B cell (primary cell): ENCODE data around the gene SSTR1. TPM values are rescaled to one million over a fixed set of nuclear protein-coding genes. Genes with fewer than 3 reads are reported as not detected.

Source experiments
- ATAC-seq: fragments of 200-7000 bp; cut with Tn5 transposase; one replicate; pipeline ENCODE4 v1.10.0; 2021; ENCODE audit warnings: low read depth, mild to moderate bottlenecking, moderate number of reproducible peaks, moderate library complexity
- CTCF ChIA-PET: fragments of 350-600 bp; sonication (Branson Sonifier 250); formaldehyde crosslinking; loops from one replicate; lab custom pipeline; 2021; ENCODE audit warnings: antibody characterized with exemption, inconsistent platforms; lab: Charles Lee
- POLR2A ChIA-PET: fragments of 350-600 bp; sonication (Branson Sonifier 250); formaldehyde crosslinking; loops from one replicate; lab custom pipeline; 2021; ENCODE audit warnings: antibody characterized with exemption; lab: Charles Lee
- DNase-seq: peaks from one replicate; pipeline ENCODE4 v3.0.0; 2013
- H2AFZ ChIP-seq: 2 replicates; pipeline ENCODE4 v1.6.1; 2012; ENCODE audit warnings: mild to moderate bottlenecking, low read depth, low read length; ENCODE audit not compliant: insufficient read depth, poor library complexity, severe bottlenecking
- H3K27ac ChIP-seq, 2 donors: 1 replicate in 1 of 2; 2 replicates in 1 of 2; pipeline ENCODE4 v1.5.1; 2012 to 2013; ENCODE audit warnings: low read length in 2 of 2, mild to moderate bottlenecking in 2 of 2, moderate library complexity in 1 of 2
- H3K27me3 ChIP-seq, 4 experiments: fragments of 200-600 bp in 1 of 4; sonication (generic) in 1 of 4; replicated peaks in 1 of 4; 1 replicate in 2 of 4; 2 replicates in 2 of 4; pipeline versions ENCODE4 v1.6.1 to v1.7.0; 2013 to 2016; ENCODE audit warnings: low read length in 3 of 4, mild to moderate bottlenecking in 2 of 4, mixed read lengths in 1 of 4, moderate library complexity in 1 of 4; ENCODE audit not compliant: insufficient read depth in 4 of 4, control insufficient read depth in 3 of 4; ENCODE audit errors: control extremely low read depth in 1 of 4
- H3K36me3 ChIP-seq, 2 experiments: replicated peaks in 1 of 2; 1 replicate in 1 of 2; 2 replicates in 1 of 2; pipeline versions ENCODE4 v1.6.1 to v1.7.1; 2013; ENCODE audit warnings: low read length in 1 of 2; ENCODE audit not compliant: insufficient read depth in 2 of 2, control insufficient read depth in 1 of 2; ENCODE audit errors: control extremely low read depth in 1 of 2, extremely low read depth in 1 of 2
- H3K4me1 ChIP-seq, 2 donors: fragments of 200-600 bp in 1 of 2; sonication (generic) in 1 of 2; 1 replicate in 1 of 2; 2 replicates in 1 of 2; pipeline versions ENCODE4 v1.5.1 to v1.6.1; 2013 to 2017; ENCODE audit warnings: low read length in 2 of 2; ENCODE audit not compliant: control insufficient read depth in 2 of 2, insufficient read depth in 2 of 2
- H3K4me2 ChIP-seq: replicated peaks from 2 replicates; pipeline ENCODE3; 2012; ENCODE audit warnings: mild to moderate bottlenecking, low read depth, low read length; ENCODE audit not compliant: poor library complexity, severe bottlenecking
- H3K4me3 ChIP-seq, 5 experiments: fragments of 200-600 bp in 1 of 5; sonication (generic) in 1 of 5; 1 replicate in 3 of 5; 2 replicates in 2 of 5; pipeline versions ENCODE4 v1.5.1 to v1.7.0; 2011 to 2016; ENCODE audit warnings: low read length in 4 of 5, mild to moderate bottlenecking in 4 of 5, low read depth in 2 of 5, control low read depth in 1 of 5, moderate library complexity in 1 of 5; ENCODE audit not compliant: insufficient read depth in 1 of 5; ENCODE audit errors: control extremely low read depth in 1 of 5, extremely low read depth in 1 of 5
- H3K79me2 ChIP-seq: fragments of 200-600 bp; sonication (generic); one replicate; pipeline ENCODE4 v1.6.0; 2016; ENCODE audit warnings: low read length; ENCODE audit not compliant: control insufficient read depth, insufficient read depth
- H3K9ac ChIP-seq: fragments of 200-600 bp; sonication (generic); 2 replicates; pipeline ENCODE4 v1.6.1; 2017; ENCODE audit warnings: mild to moderate bottlenecking, low read length, moderate library complexity
- H3K9me3 ChIP-seq, 3 donors: one replicate each; pipeline versions ENCODE4 v1.6.1 to v1.7.1; 2013; ENCODE audit warnings: low read length in 2 of 3; ENCODE audit not compliant: control insufficient read depth in 2 of 3, insufficient read depth in 1 of 3; ENCODE audit errors: control extremely low read depth in 1 of 3
- H4K20me1 ChIP-seq: 2 replicates; pipeline ENCODE4 v1.6.0; 2012; ENCODE audit warnings: mild to moderate bottlenecking, low read length; ENCODE audit not compliant: insufficient read depth, control insufficient read depth, poor library complexity, severe bottlenecking
- H3K27ac Mint-ChIP-seq: one replicate; pipeline ENCODE4 v1.8.0; 2021; ENCODE audit warnings: mixed read lengths
- H3K27me3 Mint-ChIP-seq: one replicate; pipeline ENCODE4 v1.8.0; 2021; ENCODE audit warnings: mixed read lengths
- H3K4me1 Mint-ChIP-seq: one replicate; pipeline ENCODE4 v1.8.0; 2021; ENCODE audit warnings: mixed read lengths
- H3K4me3 Mint-ChIP-seq: one replicate; pipeline ENCODE4 v1.8.0; 2021; ENCODE audit warnings: mixed read lengths
- H3K9me3 Mint-ChIP-seq: one replicate; pipeline ENCODE4 v1.8.0; 2022; ENCODE audit warnings: mixed read lengths; ENCODE audit not compliant: insufficient read depth
- CTCF ChIP-seq: fragments of 200-600 bp; IDR thresholded peaks from one replicate; pipeline ENCODE4 v1.8.0; 2022; ENCODE audit warnings: antibody characterized with exemption, mild to moderate bottlenecking
- EZH2 ChIP-seq: IDR thresholded peaks from 2 replicates; pipeline ENCODE4 v1.6.1; 2012; ENCODE audit warnings: borderline replicate concordance, low read depth, mild to moderate bottlenecking, moderate library complexity, low read length; ENCODE audit not compliant: insufficient read depth, poor library complexity, severe bottlenecking
- WGBS: methylation state at CpG from one replicate; pipeline ENCODE4 v1.1.5; 2013; ENCODE audit warnings: missing lambda C conversion rate; ENCODE audit not compliant: insufficient coverage; 5-methylcytosine and 5-hydroxymethylcytosine counted together
- intact Hi-C: fragments of 100-400 bp; cut with micrococcal nuclease; formaldehyde crosslinking; loops from one replicate; pipeline ENCODE4 v1.10.0; 2022
- polyA plus RNA-seq: library from polyadenylated mRNA; depleted of rRNA; stranded (reverse); fragments of >200 nt; gene quantifications from 2 replicates; pipeline ENCODE4 v1.2.3, GENCODE V29; 2012
- total RNA-seq, 2 donors: library from RNA; stranded (reverse); fragments of 120-200 nt in 1 of 2; gene quantifications; 1 replicate in 1 of 2; 2 replicates in 1 of 2; pipeline versions ENCODE4 v1.2.3 to v1.2.4, GENCODE V29; 2013 to 2022

Gene SSTR1
- total and polyA plus RNA-seq, 2 donors (not counting 1 experiment from before 2014, with no cell fraction given), result not detected

- Histone ChIP-seq H3K9ac (no peak overlapping the region), H3K4me2 (no peak overlapping the region), H3K27me3 (no peaks in the 10 kb centered on the region), H3K4me3 (no peak overlapping the region), H3K9me3 (peaks cover 0 to 3% (median 0%) of the 10 kb centered on the region in 3 donors), H3K4me1 (no peaks in the 10 kb centered on the region), H4K20me1 (no peaks in the 10 kb centered on the region), H3K36me3 (no peaks in the 10 kb centered on the region), H2AFZ (no peak overlapping the region), H3K79me2 (no peaks in the 10 kb centered on the region), H3K27ac (no peak overlapping the region)
- no peak for TF ChIP-seq CTCF
- TF ChIP-seq EZH2, result no peak
- Mint-ChIP-seq H3K4me1 (no peaks in the 10 kb centered on the region), H3K27me3 (peaks cover 7% of the 10 kb centered on the region), H3K9me3 (peaks cover 2% of the 10 kb centered on the region), H3K4me3 (no peak overlapping the region), H3K27ac (no peak overlapping the region)
- ChIA-PET CTCF (no interaction called here), POLR2A (no interaction called here)
- ATAC-seq (no peak), DNase-seq (no peak)
- WGBS, result no CpG with 5 or more reads among the region's 5 CpGs
- intact Hi-C loops, result no loop called here
Measured at GRCh38 chr14:38202444-38203191, 5.1 kb upstream of the SSTR1 start.

- Histone ChIP-seq H3K9ac (no peak overlapping the region), H3K27ac (no peak overlapping the region), H4K20me1 (no peaks in the 10 kb centered on the region), H3K79me2 (no peaks in the 10 kb centered on the region), H3K9me3 (peaks cover 0 to 9% (median 3%) of the 10 kb centered on the region in 3 donors), H3K27me3 (peaks cover 0 to 10% (median 0%) of the 10 kb centered on the region in 4 experiments), H3K36me3 (no peaks in the 10 kb centered on the region), H3K4me2 (no peak overlapping the region), H3K4me3 (no peak overlapping the region), H2AFZ (no peak overlapping the region), H3K4me1 (no peaks in the 10 kb centered on the region)
- ATAC-seq (no peak), DNase-seq (no peak)
- POLR2A ChIA-PET, result no interaction called here
- Mint-ChIP-seq H3K27ac (no peak overlapping the region), H3K9me3 (peaks cover 2% of the 10 kb centered on the region), H3K4me1 (no peaks in the 10 kb centered on the region), H3K27me3 (peaks cover 18% of the 10 kb centered on the region), H3K4me3 (no peak overlapping the region)
- WGBS, result 86% methylated on average over 1 of the region's 2 CpGs
- no peak for TF ChIP-seq EZH2
- no peak for TF ChIP-seq CTCF
- CTCF ChIA-PET, result no interaction called here
- intact Hi-C loops, result no loop called here
Measured at GRCh38 chr14:38203929-38204718, 3.6 kb upstream of the SSTR1 start.
